Activated B cell treated with CpG ODN at 0.5 μM for 24 hours (primary cell): ENCODE results near the gene RWDD1. TPM values are rescaled to one million over a fixed set of nuclear protein-coding genes. Genes with fewer than 3 reads are reported as not detected.
"Not testable (repeated sequence)": the region's sequence is repeated elsewhere in the genome, so short reads cannot be mapped to it uniquely, and the experiment has no call there.

Experiments used
- ATAC-seq: fragments of 200-7000 bp; cut with Tn5 transposase; one replicate; pipeline ENCODE4 v1.10.0; 2021; ENCODE audit warnings: low read depth, mild to moderate bottlenecking, moderate library complexity
- CTCF ChIA-PET: fragments of 350-600 bp; sonication (Branson Sonifier 250); formaldehyde crosslinking; loops from one replicate; lab custom pipeline; 2021; ENCODE audit warnings: antibody characterized with exemption; lab: Charles Lee
- POLR2A ChIA-PET: fragments of 350-600 bp; sonication (Branson Sonifier 250); formaldehyde crosslinking; loops from one replicate; lab custom pipeline; 2021; ENCODE audit warnings: antibody characterized with exemption; lab: Charles Lee
- DNase-seq: peaks from one replicate; pipeline ENCODE4 v3.0.0; 2022
- H3K27ac Mint-ChIP-seq: one replicate; pipeline ENCODE4 v1.8.0; 2020; ENCODE audit warnings: mixed read lengths
- H3K27me3 Mint-ChIP-seq: one replicate; pipeline ENCODE4 v1.8.0; 2021; ENCODE audit warnings: mixed read lengths
- H3K36me3 Mint-ChIP-seq: one replicate; pipeline ENCODE4 v1.8.0; 2021; ENCODE audit warnings: low read depth, mixed read lengths
- H3K4me1 Mint-ChIP-seq: one replicate; pipeline ENCODE4 v1.8.0; 2021; ENCODE audit warnings: mixed read lengths
- H3K4me3 Mint-ChIP-seq: one replicate; pipeline ENCODE4 v1.8.0; 2020; ENCODE audit warnings: mild to moderate bottlenecking, mixed read lengths
- H3K9me3 Mint-ChIP-seq: one replicate; pipeline ENCODE4 v1.8.0; 2020; ENCODE audit warnings: mixed read lengths
- intact Hi-C: fragments of 100-400 bp; cut with micrococcal nuclease; formaldehyde crosslinking; loops from one replicate; pipeline ENCODE4 v1.15.1; 2024
- total RNA-seq: library from RNA; stranded (reverse); gene quantifications from 2 replicates; pipeline ENCODE4 v1.2.3, GENCODE V29; 2022
- TF ChIP-seq, protein P1 (sequence below): fragments of 200-600 bp; IDR thresholded peaks from one replicate; pipeline ENCODE4 v1.8.0; 2022; ENCODE audit warnings: antibody characterized with exemption, mild to moderate bottlenecking

The RWDD1 gene
- total RNA-seq, 1 donor from 2014 or later = 30.9 TPM

GRCh38 chr6:116586738-116587137 is 15.4 kb downstream of the RWDD1 start:
- Mint-ChIP-seq H3K36me3 (peaks cover 69% of the 10 kb centered on the region), H3K9me3 (no peaks in the 10 kb centered on the region), H3K27ac (no peak overlapping the region), H3K4me1 (no peaks in the 10 kb centered on the region), H3K4me3 (no peak overlapping the region), H3K27me3 (no peaks in the 10 kb centered on the region)
- no peak for ATAC-seq
- ChIA-PET POLR2A (no interaction called here), CTCF (no interaction called here)
- no peak for DNase-seq
- intact Hi-C loops = no loop called here
- TF ChIP-seq, protein P1, sequence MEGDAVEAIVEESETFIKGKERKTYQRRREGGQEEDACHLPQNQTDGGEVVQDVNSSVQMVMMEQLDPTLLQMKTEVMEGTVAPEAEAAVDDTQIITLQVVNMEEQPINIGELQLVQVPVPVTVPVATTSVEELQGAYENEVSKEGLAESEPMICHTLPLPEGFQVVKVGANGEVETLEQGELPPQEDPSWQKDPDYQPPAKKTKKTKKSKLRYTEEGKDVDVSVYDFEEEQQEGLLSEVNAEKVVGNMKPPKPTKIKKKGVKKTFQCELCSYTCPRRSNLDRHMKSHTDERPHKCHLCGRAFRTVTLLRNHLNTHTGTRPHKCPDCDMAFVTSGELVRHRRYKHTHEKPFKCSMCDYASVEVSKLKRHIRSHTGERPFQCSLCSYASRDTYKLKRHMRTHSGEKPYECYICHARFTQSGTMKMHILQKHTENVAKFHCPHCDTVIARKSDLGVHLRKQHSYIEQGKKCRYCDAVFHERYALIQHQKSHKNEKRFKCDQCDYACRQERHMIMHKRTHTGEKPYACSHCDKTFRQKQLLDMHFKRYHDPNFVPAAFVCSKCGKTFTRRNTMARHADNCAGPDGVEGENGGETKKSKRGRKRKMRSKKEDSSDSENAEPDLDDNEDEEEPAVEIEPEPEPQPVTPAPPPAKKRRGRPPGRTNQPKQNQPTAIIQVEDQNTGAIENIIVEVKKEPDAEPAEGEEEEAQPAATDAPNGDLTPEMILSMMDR = no peak

GRCh38 chr6:116595247-116595646 is 23.9 kb downstream of the RWDD1 start:
- H3K27ac Mint-ChIP-seq = no peak overlapping the region
- ChIA-PET CTCF (no interaction called here), POLR2A (no interaction called here)
- no peaks in the 10 kb centered on the region for H3K4me1 Mint-ChIP-seq
- H3K36me3 Mint-ChIP-seq = peaks cover 55% of the 10 kb centered on the region
- TF ChIP-seq, protein P1 = no peak
- no peak for ATAC-seq
- DNase-seq = no peak
- no peak overlapping the region for H3K4me3 Mint-ChIP-seq
- H3K27me3 Mint-ChIP-seq = no peaks in the 10 kb centered on the region
- no peaks in the 10 kb centered on the region for H3K9me3 Mint-ChIP-seq
- intact Hi-C loops = no loop called here

GRCh38 chr6:116596815-116597214 is 25.5 kb downstream of the RWDD1 start:
- Mint-ChIP-seq H3K4me3 (no peak overlapping the region), H3K27me3 (no peaks in the 10 kb centered on the region), H3K36me3 (peaks cover 52% of the 10 kb centered on the region), H3K9me3 (no peaks in the 10 kb centered on the region), H3K27ac (no peak overlapping the region), H3K4me1 (no peaks in the 10 kb centered on the region)
- CTCF ChIA-PET = no interaction called here
- ATAC-seq (no peak), DNase-seq (no peak)
- intact Hi-C loops = no loop called here
- POLR2A ChIA-PET = no interaction called here
- TF ChIP-seq, protein P1 = no peak

- peaks cover 21% of the 10 kb centered on the region for H3K36me3 Mint-ChIP-seq
- not testable (repeated sequence) for H3K4me1 Mint-ChIP-seq, H3K27me3 Mint-ChIP-seq
Observed at GRCh38 chr6:116603916-116604315, 32.6 kb downstream of the RWDD1 start.

GRCh38 chr6:116604868-116605267 is 33.6 kb downstream of the RWDD1 start:
- intact Hi-C loops, H3K4me1 Mint-ChIP-seq, ATAC-seq, H3K27ac Mint-ChIP-seq, CTCF ChIA-PET, H3K27me3 Mint-ChIP-seq, DNase-seq, H3K4me3 Mint-ChIP-seq, POLR2A ChIA-PET, H3K9me3 Mint-ChIP-seq: not testable (repeated sequence)
- peaks cover 17% of the 10 kb centered on the region for H3K36me3 Mint-ChIP-seq

More at GRCh38 chr6:116603916-116604315, 32.6 kb downstream of the RWDD1 start:
- POLR2A ChIA-PET, H3K9me3 Mint-ChIP-seq, H3K4me3 Mint-ChIP-seq, intact Hi-C loops, CTCF ChIA-PET, ATAC-seq, DNase-seq, H3K27ac Mint-ChIP-seq: not testable (repeated sequence)

GRCh38 chr6:116605935-116606334 is 34.6 kb downstream of the RWDD1 start:
- Mint-ChIP-seq H3K4me1 (no peaks in the 10 kb centered on the region), H3K4me3 (no peak overlapping the region), H3K36me3 (peaks cover 14% of the 10 kb centered on the region), H3K27me3 (peaks cover 10% of the 10 kb centered on the region), H3K9me3 (peaks cover 7% of the 10 kb centered on the region), H3K27ac (no peak overlapping the region)
- CTCF ChIA-PET = no interaction called here
- intact Hi-C loops = no loop called here
- DNase-seq (no peak), ATAC-seq (no peak)
- POLR2A ChIA-PET = no interaction called here
- TF ChIP-seq, protein P1 = no peak
